K562 (cell line): ENCODE measurements around the gene NAPEPLD. TPM values are rescaled to one million over a fixed set of nuclear protein-coding genes. Genes with fewer than 3 reads are reported as not detected.

ENCODE experiments used
- CAMTA2 ChIP-seq: fragments of 250-450 bp; sonication (Bioruptor Pico); conservative IDR thresholded peaks from 2 replicates; pipeline ENCODE4 v1.5.1; 2022
- CREB3 ChIP-seq: fragments of 450-650 bp; conservative IDR thresholded peaks from 2 replicates; pipeline ENCODE4 v1.6.1; 2016; ENCODE audit warnings: missing genetic modification characterization, low read depth, mild to moderate bottlenecking, missing compliant biosample characterization, moderate library complexity
- HOXB6 ChIP-seq: fragments of 250-450 bp; sonication (Bioruptor Pico); IDR thresholded peaks from 2 replicates; pipeline ENCODE4 v1.5.1; 2022; ENCODE audit warnings: mild to moderate bottlenecking, borderline replicate concordance
- MAFG ChIP-seq: fragments of 450-650 bp; conservative IDR thresholded peaks from 2 replicates; pipeline ENCODE4 v1.6.1; 2016; ENCODE audit warnings: missing genetic modification characterization, missing compliant biosample characterization
- MLLT1 ChIP-seq, 2 experiments: fragments of 450-650 bp; IDR thresholded peaks; 2 replicates each; pipeline ENCODE4 v1.6.1; 2016
- MYNN ChIP-seq, 2 experiments: sonication (generic); formaldehyde crosslinking in 1 of 2; IDR thresholded peaks; 2 replicates each; pipeline versions ENCODE4 v1.5.0 to v1.6.1; 2016 to 2020; ENCODE audit warnings: antibody characterized with exemption in 1 of 2, missing genetic modification reagents in 1 of 2
- NR2F6 ChIP-seq: fragments of 450-650 bp; formaldehyde crosslinking; IDR thresholded peaks from 2 replicates; pipeline ENCODE4 v1.4.0; 2020; ENCODE audit warnings: mild to moderate bottlenecking
- SIRT6 ChIP-seq: IDR thresholded peaks from one replicate; pipeline ENCODE4 v1.6.1; 2012; ENCODE audit warnings: low read depth, mild to moderate bottlenecking, control low read depth, inconsistent platforms, low read length, moderate library complexity
- SMAD1 ChIP-seq: fragments of 150-350 bp; IDR thresholded peaks from 2 replicates; pipeline ENCODE4 v1.6.1; 2014; ENCODE audit warnings: low read length, low read depth; ENCODE audit not compliant: partially characterized antibody
- SPI1 ChIP-seq: IDR thresholded peaks from 2 replicates; pipeline ENCODE4 v1.6.1; 2011; ENCODE audit warnings: low read depth, low read length, control low read depth, borderline replicate concordance
- THAP12 ChIP-seq: fragments of 250-450 bp; sonication (Bioruptor Pico); IDR thresholded peaks from 2 replicates; pipeline ENCODE4 v1.9.0; 2021; ENCODE audit warnings: mild to moderate bottlenecking, inconsistent platforms
- ZNF197 ChIP-seq: fragments of 200-800 bp; sonication (Bioruptor generic); IDR thresholded peaks from 2 replicates; pipeline ENCODE4 v1.6.1; 2016; ENCODE audit warnings: low read depth, missing genetic modification characterization, missing compliant biosample characterization
- ZNF395 ChIP-seq: fragments of 200-800 bp; sonication (Bioruptor generic); IDR thresholded peaks from 2 replicates; pipeline ENCODE4 v1.6.1; 2017; ENCODE audit warnings: missing genetic modification characterization, missing compliant biosample characterization
- ZNF444 ChIP-seq: fragments of 250-450 bp; sonication (Bioruptor Pico); IDR thresholded peaks from 2 replicates; pipeline ENCODE4 v1.4.0; 2020; ENCODE audit warnings: mild to moderate bottlenecking, moderate library complexity
- ZNF584 ChIP-seq: fragments of 200-800 bp; sonication (Bioruptor generic); IDR thresholded peaks from 2 replicates; pipeline ENCODE4 v1.6.1; 2016; ENCODE audit warnings: low read depth, mild to moderate bottlenecking, missing genetic modification characterization, missing compliant biosample characterization
- ZNF609 ChIP-seq: sonication (generic); formaldehyde crosslinking; IDR thresholded peaks from 2 replicates; pipeline ENCODE4 v1.8.1; 2023; ENCODE audit warnings: missing genetic modification reagents, mild to moderate bottlenecking, borderline replicate concordance
- polyA plus RNA-seq, 8 experiments: library from polyadenylated mRNA; depleted of rRNA in 4 of 8; stranded (reverse) in 5 of 8; unstranded in 3 of 8; fragments of >200 nt; fragmentation: Nextera tagmentation in 2 of 8; fragmentation: Illumina TruSeq in 1 of 8; extraction: Ambion mirVana in 2 of 8; extraction: Trizol in 1 of 8; gene quantifications; 2 replicates each; pipeline versions ENCODE4 v1.2.1 to v1.2.3, GENCODE V29; 2011 to 2014; ENCODE audit warnings: inconsistent platforms in 1 of 8, missing spikeins in 1 of 8
- total RNA-seq, 7 experiments: library from RNA; depleted of rRNA in 6 of 7; stranded (reverse); fragments of >200 nt in 6 of 7; fragmentation: Illumina TruSeq in 2 of 7; extraction: Trizol in 2 of 7; gene quantifications; 2 replicates each; pipeline versions ENCODE4 v1.2.1 to v1.2.3, GENCODE V29; 2011 to 2021; ENCODE audit warnings: low replicate concordance in 1 of 7

Gene NAPEPLD
- total and polyA plus RNA-seq, 9 of the 15 experiments (the other 6 are each of a cell fraction or from before 2014, with no cell fraction given): 3.2 to 11.0 (median 7.5) TPM

GRCh38 chr7:103119791-103120291 lies 29.1 kb downstream of the NAPEPLD start (continued):
- TF ChIP-seq ZNF609 (no peak; the same call in 1 of the 2 replicates), MAFG (no peak), ZNF584 (CRISPR knock-in tag) (0 out of 2 replicates have a peak, but pooled peaks have one; percentile 72), MLLT1 (IDR thresholded peaks at IDR 0.05) (peak in 1 of 2 experiments; percentile 68; a peak in 1 of 4 replicates), ZNF395 (CRISPR knock-in tag) (peak; percentile 96), CREB3 (tag) (peak; percentile 81; the same call in 1 of the 2 replicates), CAMTA2 (CRISPR knock-in tag) (no peak), THAP12 (no peak), SMAD1 (no peak), ZNF197 (peak; percentile 46; the same call in 1 of the 2 replicates), ZNF444 (CRISPR knock-in tag) (no peak), NR2F6 (CRISPR knock-in tag) (no peak), SIRT6 (no peak), HOXB6 (no peak), SPI1 (no peak), MYNN (IDR thresholded peaks at IDR 0.05) (peak; percentile 94), MYNN (CRISPR knock-in tag; IDR thresholded peaks at IDR 0.05) (no peak)
